Ectodermal cell (in vitro differentiated cells): ENCODE measurements around the gene SNTG2.
"Not testable (repeated sequence)": the region's sequence is repeated elsewhere in the genome, so short reads cannot be mapped to it uniquely, and the experiment has no call there.

ENCODE experiments used
- H3K27ac ChIP-seq: 2 replicates; pipeline ENCODE4 v1.7.0; 2013; ENCODE audit warnings: mild to moderate bottlenecking, low read depth, low read length; ENCODE audit not compliant: insufficient read depth, poor library complexity, severe bottlenecking
- H3K27me3 ChIP-seq: 2 replicates; pipeline ENCODE4 v1.7.0; 2013; ENCODE audit warnings: mild to moderate bottlenecking, low read length; ENCODE audit not compliant: insufficient read depth, control insufficient read depth, poor library complexity, severe bottlenecking
- H3K36me3 ChIP-seq: one replicate; pipeline ENCODE4 v1.7.0; 2013; ENCODE audit warnings: low read length; ENCODE audit not compliant: control insufficient read depth, insufficient read depth
- H3K4me1 ChIP-seq: one replicate; pipeline ENCODE4 v1.7.0; 2013; ENCODE audit warnings: low read length; ENCODE audit not compliant: control insufficient read depth, insufficient read depth
- H3K4me3 ChIP-seq: 2 replicates; pipeline ENCODE4 v1.7.0; 2013; ENCODE audit warnings: low read depth, low read length, control low read depth; ENCODE audit not compliant: insufficient read depth
- H3K9me3 ChIP-seq: 2 replicates; pipeline ENCODE4 v1.7.0; 2013; ENCODE audit warnings: mild to moderate bottlenecking, low read length, moderate library complexity; ENCODE audit not compliant: control insufficient read depth
- WGBS, 2 experiments: methylation state at CpG; one replicate each; pipeline ENCODE4 v1.1.7; 2013; ENCODE audit warnings: missing lambda C conversion rate in 2 of 2; 5-methylcytosine and 5-hydroxymethylcytosine counted together

Gene SNTG2

DNA sequence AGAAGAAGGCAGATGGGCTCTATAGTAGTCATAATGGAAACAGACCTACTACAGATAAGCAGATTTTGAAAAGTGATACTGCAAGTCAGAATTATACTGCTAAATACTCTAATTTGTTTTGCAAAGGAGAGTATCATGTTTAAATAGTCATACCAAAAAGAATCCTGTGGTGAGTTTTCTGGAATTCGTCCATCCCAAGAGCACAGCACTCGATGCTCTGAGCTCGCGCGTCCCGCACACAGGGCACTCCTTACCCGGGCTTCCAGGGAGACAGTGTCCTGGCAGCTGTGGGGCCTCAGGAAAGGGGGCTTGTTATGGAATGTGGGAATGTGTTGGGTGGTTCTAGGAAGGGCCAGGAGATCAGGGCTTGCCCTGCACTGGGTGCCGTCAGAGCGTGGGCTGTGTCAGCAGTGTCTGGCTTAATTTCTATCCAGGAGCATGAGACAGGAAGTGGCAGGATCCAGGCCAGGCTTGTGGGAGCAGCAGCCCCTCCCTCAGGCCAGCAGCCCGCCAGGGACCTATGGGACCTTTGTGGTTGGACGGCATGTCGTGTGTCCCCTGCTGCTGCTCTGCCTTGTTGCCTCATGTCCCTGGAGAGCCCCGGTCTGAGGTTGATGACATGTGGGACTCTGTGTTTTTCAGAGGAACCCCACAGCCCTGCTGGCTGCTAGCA, 269.4 kb downstream of the SNTG2 start:
- Histone ChIP-seq H3K9me3 (no peaks in the 10 kb centered on the region), H3K27ac (no peak overlapping the region), H3K4me1 (no peaks in the 10 kb centered on the region), H3K27me3 (peaks cover 5% of the 10 kb centered on the region), H3K4me3 (no peak overlapping the region), H3K36me3 (no peaks in the 10 kb centered on the region)
- WGBS, 2 experiments: 94 to 96% methylated on average over 13 of the region's 13 CpGs

DNA sequence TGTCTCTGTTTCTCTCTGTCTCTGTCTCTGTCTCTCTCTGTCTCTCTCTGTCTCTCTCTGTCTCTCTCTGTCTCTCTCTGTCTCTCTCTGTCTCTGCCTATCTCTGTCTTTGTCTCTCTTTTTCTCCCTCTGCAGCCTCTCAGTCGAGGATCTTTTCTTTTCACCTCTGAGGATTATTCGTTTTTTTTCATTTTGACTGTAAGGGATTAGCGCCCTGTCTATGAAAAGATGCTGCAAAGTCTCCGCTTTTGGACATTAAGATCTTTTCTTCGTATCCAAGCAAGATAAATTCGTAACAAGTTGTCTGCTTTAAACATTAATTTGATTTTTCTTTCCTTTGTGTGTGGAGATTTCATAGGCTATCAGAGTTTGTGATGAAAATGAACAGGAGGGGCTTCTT, 271.4 kb downstream of the SNTG2 start:
- Histone ChIP-seq H3K4me1 (no peaks in the 10 kb centered on the region), H3K27me3 (peaks cover 5% of the 10 kb centered on the region), H3K27ac (no peak overlapping the region), H3K4me3 (no peak overlapping the region), H3K36me3 (no peaks in the 10 kb centered on the region), H3K9me3 (no peaks in the 10 kb centered on the region)
- 93 to 96% methylated on average over 6 of the region's 6 CpGs for WGBS, 2 experiments

DNA sequence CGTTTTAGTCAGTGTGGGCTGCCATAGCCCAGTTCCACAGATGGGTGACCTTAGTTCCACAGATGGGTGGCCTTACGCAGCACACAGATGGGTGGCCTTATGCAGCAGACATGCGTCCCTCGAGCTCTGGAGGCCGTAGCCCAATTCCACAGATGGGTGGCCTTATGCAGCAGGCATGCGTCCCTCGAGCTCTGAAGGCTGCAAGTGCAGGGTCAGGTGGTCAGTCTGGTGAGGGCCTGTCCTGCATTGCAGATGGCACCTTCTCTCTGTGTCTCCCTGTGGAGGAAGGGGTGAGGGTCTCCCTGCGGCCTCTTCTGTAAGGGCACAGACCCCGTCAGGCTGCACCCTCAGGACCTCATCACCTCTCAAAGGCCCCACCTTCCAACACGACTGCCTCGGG, 273.1 kb downstream of the SNTG2 start:
- Histone ChIP-seq H3K27me3 (peaks cover 5% of the 10 kb centered on the region), H3K36me3 (no peaks in the 10 kb centered on the region), H3K4me3 (no peak overlapping the region), H3K27ac (no peak overlapping the region), H3K4me1 (no peaks in the 10 kb centered on the region), H3K9me3 (no peaks in the 10 kb centered on the region)
- 94 to 95% methylated on average over 11 of the region's 11 CpGs for WGBS, 2 experiments

DNA sequence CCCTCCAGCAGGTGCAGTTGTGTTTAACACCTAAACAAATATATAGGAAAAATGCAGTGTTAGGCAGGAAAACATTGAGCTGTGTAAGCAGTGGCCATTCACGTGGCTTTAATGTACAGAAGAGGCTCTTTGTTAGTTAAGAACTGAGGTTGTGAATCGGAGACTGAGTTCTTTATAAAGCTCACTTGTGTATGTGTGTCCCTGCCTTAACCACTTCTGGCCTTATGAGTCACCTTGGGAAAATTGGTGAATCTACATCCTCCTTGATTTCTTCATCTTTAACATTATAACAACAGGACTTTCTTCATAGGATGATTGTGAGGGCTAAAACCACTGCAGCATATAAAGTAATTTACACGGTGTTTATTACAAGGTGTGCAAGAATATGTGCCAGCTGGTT, 274.3 kb downstream of the SNTG2 start:
- 92% methylated on average over 3 of the region's 3 CpGs for WGBS, 2 experiments
- Histone ChIP-seq H3K9me3 (no peaks in the 10 kb centered on the region), H3K36me3 (no peaks in the 10 kb centered on the region), H3K27me3 (peaks cover 5% of the 10 kb centered on the region), H3K4me1 (no peaks in the 10 kb centered on the region), H3K27ac (no peak overlapping the region), H3K4me3 (no peak overlapping the region)

DNA sequence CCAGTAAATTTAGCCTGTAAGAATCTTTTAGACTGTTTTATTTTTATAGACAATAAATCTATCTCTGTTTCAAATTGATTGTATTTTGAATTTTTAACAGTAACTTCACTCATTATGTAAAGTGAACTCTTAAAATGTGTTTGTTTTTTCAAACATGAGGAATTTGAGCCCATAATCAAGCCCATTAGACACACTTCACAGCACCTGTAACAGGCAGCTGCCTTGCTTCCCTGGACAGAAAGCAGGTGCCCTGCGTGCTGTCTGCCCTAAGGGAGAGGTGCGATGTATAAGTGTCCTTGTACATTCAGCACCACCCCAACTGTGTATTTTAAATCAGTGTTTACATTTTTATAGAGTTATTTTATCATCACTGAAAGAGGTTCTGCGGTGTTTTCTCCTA, 276.1 kb downstream of the SNTG2 start:
- Histone ChIP-seq H3K27ac (no peak overlapping the region), H3K27me3 (peaks cover 3% of the 10 kb centered on the region), H3K9me3 (no peaks in the 10 kb centered on the region), H3K4me3 (no peak overlapping the region), H3K4me1 (no peaks in the 10 kb centered on the region), H3K36me3 (no peaks in the 10 kb centered on the region)
- 86 to 95% methylated on average over 2 to 3 of the region's 3 CpGs for WGBS, 2 experiments

DNA sequence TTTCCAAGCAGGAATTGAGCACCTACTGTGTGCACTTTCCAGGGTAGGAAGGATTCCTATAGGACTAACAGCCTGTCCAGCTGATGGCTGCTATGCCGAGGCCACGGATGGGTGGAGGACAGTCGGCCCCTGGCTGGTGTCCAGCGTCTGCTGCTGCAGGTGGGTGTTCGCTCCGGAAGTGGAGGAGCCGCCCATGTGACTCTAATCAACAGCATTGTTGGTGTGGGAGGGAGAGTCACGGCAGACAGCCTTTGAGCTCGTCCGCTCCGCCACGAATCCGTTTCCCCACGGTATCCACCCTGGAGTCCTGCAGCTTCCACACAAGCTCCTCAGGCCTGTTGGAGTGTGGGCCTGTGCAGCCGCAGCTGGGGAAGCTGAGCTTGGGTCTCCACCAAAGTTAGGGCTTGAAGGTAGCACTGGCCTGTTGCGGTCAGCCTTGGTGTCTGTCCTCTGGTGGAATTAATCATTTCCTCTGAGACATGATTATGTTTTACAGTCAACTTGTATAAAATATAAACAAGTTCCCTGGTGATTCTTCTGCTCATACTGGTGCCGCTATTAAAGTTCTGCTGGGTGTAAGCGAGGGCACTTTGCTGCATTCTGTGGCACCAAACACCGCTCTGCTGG, 276.7 kb downstream of the SNTG2 start:
- no peaks in the 10 kb centered on the region for H3K36me3 ChIP-seq
- no peaks in the 10 kb centered on the region for H3K27me3 ChIP-seq
- no peaks in the 10 kb centered on the region for H3K9me3 ChIP-seq
- no peak overlapping the region for H3K4me3 ChIP-seq
- H3K27ac ChIP-seq: no peak overlapping the region
- no peaks in the 10 kb centered on the region for H3K4me1 ChIP-seq
- 94 to 95% methylated on average over 19 of the region's 19 CpGs for WGBS, 2 experiments

DNA sequence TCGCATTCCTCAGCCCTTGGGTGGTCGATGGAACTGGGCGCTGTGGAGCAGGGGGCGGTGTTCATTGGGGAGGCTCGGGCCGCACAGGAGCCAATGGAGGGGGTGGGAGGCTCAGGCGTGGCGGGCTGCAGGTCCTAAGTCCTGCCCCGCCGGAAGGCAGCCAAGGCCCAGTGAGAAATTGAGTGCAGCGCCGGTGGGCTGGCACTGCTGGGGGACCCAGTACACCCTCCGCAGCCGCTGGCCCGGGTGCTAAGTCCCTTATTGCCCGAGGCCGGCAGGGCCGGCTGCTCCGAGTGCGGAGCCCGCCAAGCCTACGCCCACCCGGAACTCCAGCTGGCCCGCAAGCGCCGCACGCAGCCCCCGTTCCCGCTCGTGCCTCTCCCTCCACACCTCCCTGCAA, 278.9 kb downstream of the SNTG2 start:
- not testable (repeated sequence) for H3K9me3 ChIP-seq, H3K27me3 ChIP-seq, H3K36me3 ChIP-seq, H3K27ac ChIP-seq, H3K4me1 ChIP-seq, H3K4me3 ChIP-seq
- WGBS, 2 experiments: 95 to 97% methylated on average over 30 of the region's 30 CpGs

DNA sequence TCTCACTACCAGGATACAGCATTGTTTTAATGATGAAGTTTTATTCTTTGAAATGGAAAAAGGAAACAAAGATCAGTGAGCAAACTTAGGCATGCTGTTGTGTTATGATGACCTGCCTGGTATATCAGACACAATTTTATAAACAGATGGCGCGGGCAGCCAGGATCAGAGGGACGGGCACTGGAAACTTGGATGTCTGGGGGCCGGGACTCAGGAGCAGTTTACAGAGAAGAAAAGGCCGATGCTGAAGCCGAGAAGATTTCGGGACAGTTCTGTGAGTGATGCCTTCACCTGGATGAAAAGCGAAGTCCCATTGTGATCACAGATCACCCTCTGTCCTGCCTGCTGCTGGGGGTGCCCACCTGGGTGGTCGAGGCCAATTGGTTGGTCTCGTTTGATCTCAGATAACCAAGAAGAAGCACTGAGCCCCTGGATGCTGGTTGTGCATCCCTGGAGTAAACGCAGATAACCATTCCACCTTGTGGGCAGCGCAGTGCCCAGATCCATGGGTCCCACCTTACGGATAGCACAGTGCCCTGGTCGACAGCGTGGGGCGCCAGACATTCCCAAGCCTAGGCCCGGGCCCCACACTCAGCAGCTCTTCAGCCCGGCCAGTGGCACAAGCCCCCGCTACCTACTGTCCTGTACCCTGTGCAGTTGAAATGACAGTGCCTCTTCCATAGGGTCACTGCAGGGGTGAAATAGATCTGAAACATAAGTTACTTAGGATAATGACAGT, 279.7 kb downstream of the SNTG2 start:
- no peaks in the 10 kb centered on the region for H3K4me1 ChIP-seq
- no peaks in the 10 kb centered on the region for H3K9me3 ChIP-seq
- 93 to 96% methylated on average over 19 of the region's 19 CpGs for WGBS, 2 experiments
- no peak overlapping the region for H3K4me3 ChIP-seq
- no peak overlapping the region for H3K27ac ChIP-seq
- H3K36me3 ChIP-seq: no peaks in the 10 kb centered on the region
- H3K27me3 ChIP-seq: no peaks in the 10 kb centered on the region

DNA sequence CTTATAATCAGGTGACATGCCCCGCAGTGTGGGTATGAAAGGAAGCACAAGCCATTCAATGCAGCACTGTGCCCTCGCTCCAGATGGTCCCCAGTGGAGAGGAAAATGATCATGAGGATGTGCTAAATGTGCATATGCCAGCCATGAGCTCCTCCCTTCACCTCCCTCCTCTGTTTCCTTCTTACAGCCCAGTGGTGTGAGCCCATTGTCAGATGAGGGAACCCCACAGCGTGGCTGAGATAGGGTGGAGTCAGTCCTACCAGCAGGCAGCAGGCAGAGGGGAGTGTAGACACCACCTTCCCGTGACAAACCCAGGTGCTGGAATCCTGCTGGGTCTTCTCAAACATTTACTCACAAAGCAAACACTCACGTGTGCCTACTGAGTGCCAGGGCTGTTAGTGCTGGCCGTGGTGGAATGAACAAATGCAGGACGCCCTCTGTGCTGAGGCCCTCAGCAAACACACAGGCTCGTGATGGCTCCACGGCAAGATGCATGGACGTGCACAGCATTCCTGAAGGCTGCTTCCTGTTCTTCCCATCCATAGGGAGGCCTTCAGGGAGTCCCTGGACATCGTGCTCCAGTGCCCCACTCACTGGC, 280.9 kb downstream of the SNTG2 start:
- Histone ChIP-seq H3K27me3 (no peaks in the 10 kb centered on the region), H3K36me3 (no peaks in the 10 kb centered on the region), H3K27ac (no peak overlapping the region), H3K9me3 (no peaks in the 10 kb centered on the region), H3K4me1 (no peaks in the 10 kb centered on the region), H3K4me3 (no peak overlapping the region)
- 87 to 91% methylated on average over 11 of the region's 11 CpGs for WGBS, 2 experiments

DNA sequence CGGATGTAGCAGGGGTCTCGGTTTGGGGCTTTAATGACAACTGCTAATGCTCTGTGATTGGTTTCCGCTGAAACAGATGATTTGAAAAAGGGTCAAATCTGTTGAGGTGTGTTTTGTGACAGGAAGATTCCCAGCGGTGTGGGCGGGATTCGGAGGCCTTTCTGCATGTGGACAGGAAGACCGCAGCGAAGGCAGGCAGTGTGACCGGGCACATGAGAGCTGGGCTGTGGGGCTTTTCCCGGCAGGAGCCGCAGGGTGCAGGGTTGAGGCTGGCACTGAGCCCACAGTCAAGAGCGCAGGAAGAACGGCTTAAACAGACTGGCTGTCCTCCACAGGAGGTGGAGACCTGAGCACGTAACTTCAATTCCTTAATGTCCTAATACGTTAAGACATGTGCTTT, 282.6 kb downstream of the SNTG2 start:
- Histone ChIP-seq H3K27ac (no peak overlapping the region), H3K4me1 (no peaks in the 10 kb centered on the region), H3K36me3 (no peaks in the 10 kb centered on the region), H3K4me3 (no peak overlapping the region), H3K9me3 (no peaks in the 10 kb centered on the region), H3K27me3 (no peaks in the 10 kb centered on the region)
- 94 to 95% methylated on average over 15 of the region's 15 CpGs for WGBS, 2 experiments
